DMS153 treated with DMSO at 0.1 percent for 48 hours (cell line): ENCODE measurements around the gene ABCG4.

Experiments
- DNase-seq: peaks from one replicate; lab custom pipeline; 2025; ENCODE audit not compliant: unreplicated experiment; lab: John Stamatoyannopoulos, UW

Gene ABCG4

DNA sequence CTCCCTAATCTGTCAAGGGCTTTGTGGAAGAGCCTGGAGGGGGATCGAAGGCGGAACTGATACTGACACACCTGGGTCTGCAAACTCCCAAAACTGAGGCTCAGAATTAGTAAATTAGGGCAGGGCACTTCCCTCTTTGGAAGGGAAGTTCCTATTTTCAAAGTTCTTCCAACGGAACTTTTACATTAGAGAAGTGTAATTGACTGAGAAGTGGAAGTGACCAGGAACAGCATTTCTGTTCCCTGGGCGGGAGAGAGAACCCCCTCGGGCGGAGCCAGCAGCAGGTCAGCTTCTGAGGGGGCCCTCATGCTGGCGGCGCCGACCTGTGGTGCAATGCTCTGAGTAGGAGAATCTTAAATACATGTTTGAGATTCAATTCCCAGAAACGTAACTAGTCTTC, 56.2 kb downstream of the ABCG4 start:
- no peak for DNase-seq

DNA sequence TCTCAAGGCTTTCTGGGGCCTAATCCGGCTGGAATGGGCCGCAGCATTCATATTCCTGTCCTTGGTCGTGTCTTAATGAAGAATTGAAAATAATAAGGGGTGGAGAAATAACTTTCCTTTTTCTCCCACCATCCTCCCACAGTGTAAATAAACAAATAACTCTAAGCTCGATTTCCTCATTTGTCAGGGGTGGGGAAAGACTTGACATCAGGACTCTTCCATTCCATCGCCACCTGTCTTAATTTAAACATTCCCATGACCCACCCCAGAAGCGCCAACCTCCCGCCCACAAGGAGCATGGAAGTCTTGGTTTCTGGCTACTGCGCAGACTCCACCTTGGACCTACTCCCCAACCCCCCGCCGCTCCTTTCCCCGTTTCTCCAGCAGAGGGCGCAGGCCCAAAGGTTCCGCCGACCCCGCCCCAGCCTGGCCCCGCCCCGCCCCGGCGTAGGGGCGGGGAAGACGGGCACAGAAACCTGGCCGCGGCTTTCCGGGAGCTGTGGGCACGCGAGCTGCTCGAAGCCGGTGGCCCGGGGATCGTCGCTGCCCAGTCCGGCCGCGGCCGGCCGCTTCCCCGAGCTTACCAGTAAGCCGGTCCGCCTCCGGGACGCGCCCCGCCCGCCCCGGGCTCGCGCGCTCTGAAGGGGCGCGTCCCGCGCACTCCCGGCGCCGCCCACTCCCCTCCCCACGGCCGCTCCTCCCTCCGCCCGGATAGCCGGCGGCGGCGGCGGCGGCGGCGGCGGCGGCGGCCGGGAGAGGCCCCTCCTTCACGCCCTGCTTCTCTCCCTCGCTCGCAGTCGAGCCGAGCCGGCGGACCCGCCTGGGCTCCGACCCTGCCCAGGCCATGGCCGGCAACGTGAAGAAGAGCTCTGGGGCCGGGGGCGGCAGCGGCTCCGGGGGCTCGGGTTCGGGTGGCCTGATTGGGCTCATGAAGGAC, 57.0 kb downstream of the ABCG4 start, which contains the start of gene CBL:
CBL (plus strand) TSS at position 766 of the 937 bp plus-strand sequence; CDS start at position 845, 79 bp downstream.
- DNase-seq, result peak; percentile 83

DNA sequence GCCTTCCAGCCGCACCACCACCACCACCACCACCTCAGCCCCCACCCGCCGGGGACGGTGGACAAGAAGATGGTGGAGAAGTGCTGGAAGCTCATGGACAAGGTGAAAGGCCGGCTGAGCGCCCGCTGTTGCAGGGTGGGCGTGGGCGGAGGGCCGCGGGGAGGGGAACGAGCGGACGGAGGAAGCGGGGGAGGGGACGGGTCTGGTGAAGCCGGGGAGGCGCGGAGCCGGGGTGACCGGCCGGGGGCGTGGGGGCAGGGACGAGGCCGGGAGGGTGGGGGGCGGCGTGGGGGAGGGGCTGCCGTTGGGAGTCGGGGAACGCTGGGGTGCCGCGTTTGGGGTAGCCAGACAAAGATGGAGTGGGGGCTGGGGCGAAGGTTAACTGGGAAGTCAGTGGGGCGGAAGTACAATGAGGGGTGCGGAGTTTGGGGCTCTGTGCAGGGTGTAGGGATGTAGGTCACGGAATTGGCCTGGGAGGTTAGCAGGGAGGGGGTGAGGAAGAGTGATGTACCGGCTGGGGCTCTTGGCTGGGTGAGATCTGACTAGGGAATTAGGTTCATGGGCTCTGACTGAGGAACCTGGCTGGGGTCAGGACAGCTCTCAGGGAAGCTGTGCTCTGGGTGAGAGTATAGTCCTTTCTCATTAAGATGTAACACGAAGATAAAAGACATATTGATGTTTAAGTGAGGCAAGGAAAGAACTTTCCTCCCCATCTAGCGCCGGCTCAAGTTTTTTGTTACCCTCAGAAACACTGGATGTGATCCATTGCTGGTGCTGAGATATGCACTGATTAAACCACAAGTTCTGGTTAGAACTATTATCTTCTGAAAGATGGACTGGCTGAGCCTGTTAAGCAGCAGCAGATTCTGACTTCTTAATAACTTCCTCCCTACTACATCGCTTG, 57.9 kb downstream of the ABCG4 start:
- no peak for DNase-seq

DNA sequence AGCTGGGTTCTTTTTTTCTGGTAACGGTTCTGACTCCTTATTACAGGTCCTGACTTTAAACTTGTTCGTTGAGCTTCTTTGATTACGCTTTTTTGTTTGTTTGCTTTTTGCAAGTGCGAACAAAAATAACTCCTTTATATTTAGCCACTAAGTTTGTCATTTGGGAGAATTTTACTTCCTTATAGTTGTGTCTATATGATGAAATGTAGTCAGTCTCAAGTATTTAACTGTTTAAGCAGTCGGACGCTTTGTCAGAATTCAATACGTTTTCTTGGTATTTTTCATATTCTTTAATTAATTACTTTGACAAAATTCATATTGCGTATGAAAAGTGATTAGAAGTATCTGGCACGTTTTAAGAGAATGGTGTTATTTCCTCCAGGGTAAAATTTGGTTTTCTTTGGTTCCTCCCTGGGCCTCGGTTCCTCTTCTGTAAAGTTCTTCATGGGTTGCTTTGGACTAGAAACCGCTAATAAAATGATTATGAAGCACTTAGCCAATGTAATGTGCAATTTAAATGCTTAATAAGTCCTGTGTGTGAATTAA, 58.6 kb downstream of the ABCG4 start:
- no peak for DNase-seq

DNA sequence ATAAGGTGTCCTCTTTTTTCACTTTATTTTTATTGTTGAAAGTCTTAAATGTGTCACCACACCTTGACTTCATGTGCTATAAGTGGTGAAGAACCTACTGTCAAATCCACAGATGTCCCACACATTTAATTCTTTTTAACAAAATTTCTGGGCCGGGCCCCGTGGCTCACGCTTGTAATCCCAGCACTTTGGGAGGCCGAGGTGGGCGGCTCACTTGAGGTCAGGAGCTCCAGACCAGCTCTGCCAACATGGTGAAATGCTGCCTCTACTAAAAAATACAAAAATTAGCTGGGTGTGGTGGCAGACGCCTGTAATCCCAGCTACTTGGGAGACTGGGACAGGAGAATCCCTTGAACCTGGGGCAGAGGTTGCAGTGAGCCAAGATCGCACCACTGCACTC, 60.3 kb downstream of the ABCG4 start:
- DNase-seq, result no peak

DNA sequence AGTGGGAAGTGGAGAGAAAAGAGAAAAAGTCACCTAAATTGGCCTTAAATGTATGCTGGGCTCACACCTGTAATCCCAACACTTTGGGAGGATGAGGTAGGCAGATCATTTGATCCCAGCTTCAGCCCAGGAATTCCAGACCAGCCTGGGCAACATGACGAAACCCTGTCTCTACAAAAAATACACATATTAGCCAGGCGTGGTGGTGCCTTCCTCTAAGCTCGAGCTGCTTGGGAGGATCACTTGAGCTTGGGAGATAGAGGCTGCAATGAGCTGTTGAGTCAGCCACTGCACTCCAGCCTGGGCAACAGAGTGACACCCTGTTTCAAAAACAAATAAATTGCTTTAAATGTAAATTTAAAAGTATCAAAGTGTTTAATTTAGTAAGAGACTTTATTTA, 61.2 kb downstream of the ABCG4 start:
- no peak for DNase-seq
